Natural killer cell (primary cell): ENCODE data around the gene CBLN2. TPM values are rescaled to one million over a fixed set of nuclear protein-coding genes. Genes with fewer than 3 reads are reported as not detected.

ENCODE experiments used
- ATAC-seq, 3 donors: fragments of 150-1000 bp in 2 of 3; fragments of 200-7000 bp in 1 of 3; cut with Tn5 transposase; 1 replicate in 1 of 3; 2 replicates in 2 of 3; pipeline ENCODE4 v1.10.0; 2021; ENCODE audit warnings: mild to moderate bottlenecking in 2 of 3, moderate library complexity in 2 of 3
- DNase-seq, 2 donors: peaks; one replicate each; pipeline versions ENCODE4 v3.0.0 to v3.0.0-alpha.2; 2013 to 2021; ENCODE audit warnings: mixed read lengths in 1 of 2
- H3K27ac ChIP-seq: one replicate; pipeline ENCODE4 v1.5.1; 2013; ENCODE audit warnings: mild to moderate bottlenecking, low read length
- H3K27me3 ChIP-seq: one replicate; pipeline ENCODE4 v1.6.1; 2013; ENCODE audit warnings: low read length; ENCODE audit not compliant: control insufficient read depth, insufficient read depth
- H3K36me3 ChIP-seq: one replicate; pipeline ENCODE4 v1.6.1; 2013; ENCODE audit warnings: low read length; ENCODE audit not compliant: control insufficient read depth, insufficient read depth
- H3K4me1 ChIP-seq: one replicate; pipeline ENCODE4 v1.6.1; 2013; ENCODE audit warnings: low read length; ENCODE audit not compliant: control insufficient read depth, insufficient read depth
- H3K4me3 ChIP-seq: one replicate; pipeline ENCODE4 v1.5.1; 2013; ENCODE audit warnings: low read length
- H3K9me3 ChIP-seq: one replicate; pipeline ENCODE4 v1.6.1; 2013; ENCODE audit warnings: low read length; ENCODE audit not compliant: control insufficient read depth, insufficient read depth
- H3K27ac Mint-ChIP-seq, 2 donors: one replicate each; pipeline ENCODE4 v1.8.0; 2022; ENCODE audit warnings: mild to moderate bottlenecking in 2 of 2, mixed read lengths in 2 of 2, moderate library complexity in 1 of 2
- H3K27me3 Mint-ChIP-seq, 2 donors: one replicate each; pipeline ENCODE4 v1.8.0; 2022; ENCODE audit warnings: low read depth in 2 of 2, mixed read lengths in 2 of 2
- H3K36me3 Mint-ChIP-seq: one replicate; pipeline ENCODE4 v1.8.0; 2022; ENCODE audit warnings: mixed read lengths
- H3K4me1 Mint-ChIP-seq, 2 donors: one replicate each; pipeline ENCODE4 v1.8.0; 2022; ENCODE audit warnings: mixed read lengths in 2 of 2
- H3K4me3 Mint-ChIP-seq: one replicate; pipeline ENCODE4 v1.8.0; 2022; ENCODE audit warnings: mild to moderate bottlenecking, moderate library complexity, mixed read lengths
- H3K9me3 Mint-ChIP-seq, 2 donors: one replicate each; pipeline ENCODE4 v1.8.0; 2022; ENCODE audit warnings: mixed read lengths in 2 of 2
- CTCF ChIP-seq: fragments of 200-600 bp; IDR thresholded peaks from one replicate; pipeline ENCODE4 v1.8.0; 2022; ENCODE audit warnings: antibody characterized with exemption
- WGBS: methylation state at CpG from one replicate; pipeline ENCODE4 v1.1.7; 2013; ENCODE audit warnings: missing lambda C conversion rate; ENCODE audit not compliant: insufficient coverage; 5-methylcytosine and 5-hydroxymethylcytosine counted together
- intact Hi-C: fragments of 100-400 bp; cut with micrococcal nuclease; formaldehyde crosslinking; loops from one replicate; pipeline ENCODE4 v1.14.2; 2022
- total RNA-seq, 4 donors: library from RNA; stranded (reverse); fragments of 120-200 nt in 1 of 4; gene quantifications; one replicate each; pipeline versions ENCODE4 v1.2.3 to v1.2.4, GENCODE V29; 2013 to 2022

Gene CBLN2
- total RNA-seq, 3 donors from 2014 or later (not counting 1 experiment from before 2014, with no cell fraction given): not detected

- WGBS: 3% methylated on average over 73 of the region's 73 CpGs
- H3K27me3 ChIP-seq: peaks cover 7% of the 10 kb centered on the region
- H3K4me3 Mint-ChIP-seq: no peak overlapping the region
Measured at GRCh38 chr18:72543357-72544055, 636 bp downstream of the CBLN2 start.

DNA sequence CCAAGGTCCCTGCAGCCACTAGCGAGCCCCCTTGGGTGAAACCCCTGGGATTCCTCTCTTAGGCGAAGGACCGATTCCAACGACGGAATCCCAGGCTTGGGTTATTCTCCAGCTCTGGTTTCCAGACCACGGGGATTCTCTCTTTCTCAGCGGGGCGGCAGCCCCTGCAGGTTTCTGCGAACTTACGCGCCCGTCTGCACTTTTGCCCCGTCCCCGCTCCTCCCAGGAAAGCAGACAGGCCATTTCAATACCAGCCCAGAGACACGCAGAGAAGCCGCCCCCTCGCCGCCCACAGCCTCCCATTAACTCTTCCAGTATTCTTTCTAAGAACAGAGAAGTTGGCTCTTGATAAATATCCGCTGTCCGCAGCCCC, 1.2 kb downstream of the CBLN2 start:
- Histone ChIP-seq H3K4me3 (no peak overlapping the region), H3K27me3 (peaks cover 7% of the 10 kb centered on the region), H3K4me1 (no peaks in the 10 kb centered on the region), H3K27ac (no peak overlapping the region), H3K36me3 (no peaks in the 10 kb centered on the region), H3K9me3 (no peaks in the 10 kb centered on the region)
- no peak for ATAC-seq
- no peak overlapping the region for H3K4me3 Mint-ChIP-seq
- intact Hi-C loops: no loop called here
- WGBS: 3% methylated on average over 20 of the region's 20 CpGs
- no peak for DNase-seq
- no peaks in the 10 kb centered on the region for H3K4me1 Mint-ChIP-seq
- peaks cover 7% of the 10 kb centered on the region for H3K36me3 Mint-ChIP-seq
- H3K27ac Mint-ChIP-seq: no peak overlapping the region
- H3K27me3 Mint-ChIP-seq: peaks cover 17 to 24% of the 10 kb centered on the region in 2 donors
- peaks cover 3 to 5% of the 10 kb centered on the region in 2 donors for H3K9me3 Mint-ChIP-seq
- no peak for TF ChIP-seq CTCF

More at GRCh38 chr18:72543357-72544055, 636 bp downstream of the CBLN2 start:
- no peak for DNase-seq
- ATAC-seq: no peak
- Histone ChIP-seq H3K9me3 (no peaks in the 10 kb centered on the region), H3K4me1 (no peaks in the 10 kb centered on the region), H3K4me3 (no peak overlapping the region), H3K36me3 (no peaks in the 10 kb centered on the region), H3K27ac (no peak overlapping the region)
- Mint-ChIP-seq H3K27me3 (peaks cover 17 to 24% of the 10 kb centered on the region in 2 donors), H3K27ac (no peak overlapping the region), H3K36me3 (peaks cover 7% of the 10 kb centered on the region), H3K9me3 (peaks cover 3 to 5% of the 10 kb centered on the region in 2 donors), H3K4me1 (no peaks in the 10 kb centered on the region)
- intact Hi-C loops: no loop called here
- no peak for TF ChIP-seq CTCF

GRCh38 chr18:72542342-72542741, 1.8 kb downstream of the CBLN2 start:
- intact Hi-C loops: no loop called here
- Histone ChIP-seq H3K9me3 (no peaks in the 10 kb centered on the region), H3K4me1 (no peaks in the 10 kb centered on the region), H3K27me3 (peaks cover 7% of the 10 kb centered on the region), H3K4me3 (no peak overlapping the region), H3K36me3 (no peaks in the 10 kb centered on the region), H3K27ac (no peak overlapping the region)
- Mint-ChIP-seq H3K4me1 (no peaks in the 10 kb centered on the region), H3K9me3 (peaks cover 3 to 5% of the 10 kb centered on the region in 2 donors), H3K27ac (no peak overlapping the region), H3K27me3 (peaks cover 17 to 24% of the 10 kb centered on the region in 2 donors), H3K36me3 (peaks cover 7% of the 10 kb centered on the region), H3K4me3 (no peak overlapping the region)
- no peak for DNase-seq
- TF ChIP-seq CTCF: no peak
- no peak for ATAC-seq
- 4% methylated on average over 34 of the region's 34 CpGs for WGBS

GRCh38 chr18:72541871-72542332, 2.2 kb downstream of the CBLN2 start:
- H3K4me1 Mint-ChIP-seq: no peaks in the 10 kb centered on the region
- peaks cover 0 to 2% of the 10 kb centered on the region in 2 donors for H3K9me3 Mint-ChIP-seq
- TF ChIP-seq CTCF: no peak
- H3K36me3 ChIP-seq: no peaks in the 10 kb centered on the region
- no peak overlapping the region for H3K27ac ChIP-seq
- H3K36me3 Mint-ChIP-seq: peaks cover 7% of the 10 kb centered on the region
- H3K27me3 ChIP-seq: peaks cover 7% of the 10 kb centered on the region
- intact Hi-C loops: no loop called here
- no peaks in the 10 kb centered on the region for H3K4me1 ChIP-seq
- H3K4me3 Mint-ChIP-seq: no peak overlapping the region
- 5% methylated on average over 59 of the region's 59 CpGs for WGBS
- no peaks in the 10 kb centered on the region for H3K9me3 ChIP-seq
- DNase-seq (no peak), ATAC-seq (no peak)
- H3K27me3 Mint-ChIP-seq: peaks cover 17 to 24% of the 10 kb centered on the region in 2 donors
- no peak overlapping the region for H3K27ac Mint-ChIP-seq
- H3K4me3 ChIP-seq: no peak overlapping the region
